Loucy (cell line): Measurements from ENCODE around the gene DMPK.

Experiments
- H2AFZ ChIP-seq: fragments of 200-600 bp; sonication (generic); 2 replicates; pipeline ENCODE4 v1.6.0; 2016; ENCODE audit warnings: antibody characterized with exemption, mild to moderate bottlenecking, low read length, moderate library complexity
- H3F3A ChIP-seq: fragments of 200-600 bp; 2 replicates; pipeline ENCODE4 v1.6.0; 2016; ENCODE audit warnings: antibody characterized with exemption, low read depth, mild to moderate bottlenecking
- H3K27me3 ChIP-seq: fragments of 200-600 bp; sonication (generic); 2 replicates; pipeline ENCODE4 v1.6.1; 2014; ENCODE audit warnings: low read length, mild to moderate bottlenecking; ENCODE audit not compliant: insufficient read depth, poor library complexity, severe bottlenecking
- H3K36me3 ChIP-seq: fragments of 200-600 bp; sonication (generic); 2 replicates; pipeline ENCODE4 v1.6.1; 2016; ENCODE audit warnings: low read length; ENCODE audit not compliant: insufficient read depth
- H3K4me1 ChIP-seq: fragments of 200-600 bp; sonication (generic); 2 replicates; pipeline ENCODE4 v1.5.1; 2014; ENCODE audit warnings: low read length, mild to moderate bottlenecking; ENCODE audit not compliant: insufficient read depth, poor library complexity, severe bottlenecking
- H3K4me2 ChIP-seq: fragments of 200-600 bp; sonication (generic); 2 replicates; pipeline ENCODE4 v1.6.0; 2014; ENCODE audit warnings: antibody characterized with exemption, low read length, low read depth, mild to moderate bottlenecking; ENCODE audit not compliant: poor library complexity, severe bottlenecking
- H3K4me3 ChIP-seq: fragments of 200-600 bp; sonication (generic); 2 replicates; pipeline ENCODE4 v1.5.1; 2014; ENCODE audit warnings: low read length, mild to moderate bottlenecking, mixed read lengths; ENCODE audit not compliant: poor library complexity, severe bottlenecking
- H3K79me2 ChIP-seq: fragments of 200-600 bp; sonication (generic); 2 replicates; pipeline ENCODE4 v1.6.1; 2014; ENCODE audit warnings: low read length; ENCODE audit not compliant: insufficient read depth
- H3K9ac ChIP-seq: fragments of 200-600 bp; sonication (generic); 2 replicates; pipeline ENCODE4 v1.6.0; 2014; ENCODE audit warnings: mild to moderate bottlenecking, low read depth, low read length, moderate library complexity; ENCODE audit not compliant: poor library complexity, severe bottlenecking
- H3K9me2 ChIP-seq: fragments of 200-600 bp; sonication (generic); replicated peaks from 2 replicates; pipeline ENCODE4 v1.6.1; 2016; ENCODE audit warnings: low read depth, low read length, mixed read lengths
- H3K9me3 ChIP-seq: fragments of 200-600 bp; sonication (generic); 2 replicates; pipeline ENCODE4 v1.6.1; 2014; ENCODE audit warnings: mild to moderate bottlenecking, antibody characterized with exemption, low read length, low read depth; ENCODE audit not compliant: insufficient read depth
- H4K20me1 ChIP-seq: fragments of 200-600 bp; sonication (generic); 2 replicates; pipeline ENCODE4 v1.6.0; 2014; ENCODE audit warnings: antibody characterized with exemption, low read length, mild to moderate bottlenecking; ENCODE audit not compliant: insufficient read depth, poor library complexity, severe bottlenecking
- CTCF ChIP-seq: fragments of 200-600 bp; sonication (generic); conservative IDR thresholded peaks from 2 replicates; pipeline ENCODE4 v1.5.1; 2014; ENCODE audit warnings: mild to moderate bottlenecking, antibody characterized with exemption, low read length
- EZH2phosphoT487 ChIP-seq: fragments of 200-600 bp; IDR thresholded peaks from 2 replicates; pipeline ENCODE4 v1.6.1; 2018; ENCODE audit warnings: antibody characterized with exemption, mild to moderate bottlenecking, moderate library complexity, borderline replicate concordance

The DMPK gene

GRCh38 chr19:45821103-45821521 is 38.8 kb upstream of the DMPK start:
- Histone ChIP-seq H3K4me2 (no peak overlapping the region), H2AFZ (no peak overlapping the region), H3K36me3 (peaks cover 38% of the 10 kb centered on the region; the same call in 1 of the 2 replicates), H3K4me1 (no peaks in the 10 kb centered on the region), H3K9me2 (no peaks in the 10 kb centered on the region), H3K9me3 (no peaks in the 10 kb centered on the region), H3K4me3 (no peak overlapping the region), H3K27me3 (no peaks in the 10 kb centered on the region), H4K20me1 (peaks cover 2% of the 10 kb centered on the region), H3K9ac (no peak overlapping the region), H3K79me2 (no peaks in the 10 kb centered on the region), H3F3A (no peaks in the 10 kb centered on the region)
- TF ChIP-seq CTCF (no peak), EZH2phosphoT487 (no peak)

- Histone ChIP-seq H3K9me2 (no peaks in the 10 kb centered on the region), H3F3A (no peaks in the 10 kb centered on the region), H3K9ac (no peak overlapping the region), H2AFZ (no peak overlapping the region), H3K27me3 (no peaks in the 10 kb centered on the region), H3K4me2 (no peak overlapping the region), H3K36me3 (peaks cover 32% of the 10 kb centered on the region; the same call in 1 of the 2 replicates), H3K4me3 (no peak overlapping the region), H3K9me3 (no peaks in the 10 kb centered on the region), H4K20me1 (peaks cover 2% of the 10 kb centered on the region), H3K79me2 (no peaks in the 10 kb centered on the region), H3K4me1 (no peaks in the 10 kb centered on the region)
- TF ChIP-seq EZH2phosphoT487 (no peak), CTCF (no peak)
Measured at GRCh38 chr19:45820413-45821102, 38.3 kb upstream of the DMPK start.

- no peak overlapping the region for H3K4me3 ChIP-seq
- no peaks in the 10 kb centered on the region for H3K9me3 ChIP-seq
- no peak overlapping the region for H3K9ac ChIP-seq
- H3K4me2 ChIP-seq = no peak overlapping the region
- no peaks in the 10 kb centered on the region for H3K4me1 ChIP-seq
- H3K79me2 ChIP-seq = no peaks in the 10 kb centered on the region
- H3K27me3 ChIP-seq = no peaks in the 10 kb centered on the region
- no peak for TF ChIP-seq EZH2phosphoT487
- TF ChIP-seq CTCF = no peak
- peaks cover 25% of the 10 kb centered on the region; the same call in 1 of the 2 replicates for H3K36me3 ChIP-seq
- peaks cover 2% of the 10 kb centered on the region for H4K20me1 ChIP-seq
- H3F3A ChIP-seq = no peaks in the 10 kb centered on the region
- H2AFZ ChIP-seq = no peak overlapping the region
- H3K9me2 ChIP-seq = no peaks in the 10 kb centered on the region
Measured at GRCh38 chr19:45819769-45820168, 37.5 kb upstream of the DMPK start.
